Measurements from ENCODE around the gene HES5. TPM values are rescaled to one million over a fixed set of nuclear protein-coding genes. Genes with fewer than 3 reads are reported as not detected.

The HES5 gene
- total RNA-seq, 1 donor from 2014 or later = 1.5 TPM

DNA sequence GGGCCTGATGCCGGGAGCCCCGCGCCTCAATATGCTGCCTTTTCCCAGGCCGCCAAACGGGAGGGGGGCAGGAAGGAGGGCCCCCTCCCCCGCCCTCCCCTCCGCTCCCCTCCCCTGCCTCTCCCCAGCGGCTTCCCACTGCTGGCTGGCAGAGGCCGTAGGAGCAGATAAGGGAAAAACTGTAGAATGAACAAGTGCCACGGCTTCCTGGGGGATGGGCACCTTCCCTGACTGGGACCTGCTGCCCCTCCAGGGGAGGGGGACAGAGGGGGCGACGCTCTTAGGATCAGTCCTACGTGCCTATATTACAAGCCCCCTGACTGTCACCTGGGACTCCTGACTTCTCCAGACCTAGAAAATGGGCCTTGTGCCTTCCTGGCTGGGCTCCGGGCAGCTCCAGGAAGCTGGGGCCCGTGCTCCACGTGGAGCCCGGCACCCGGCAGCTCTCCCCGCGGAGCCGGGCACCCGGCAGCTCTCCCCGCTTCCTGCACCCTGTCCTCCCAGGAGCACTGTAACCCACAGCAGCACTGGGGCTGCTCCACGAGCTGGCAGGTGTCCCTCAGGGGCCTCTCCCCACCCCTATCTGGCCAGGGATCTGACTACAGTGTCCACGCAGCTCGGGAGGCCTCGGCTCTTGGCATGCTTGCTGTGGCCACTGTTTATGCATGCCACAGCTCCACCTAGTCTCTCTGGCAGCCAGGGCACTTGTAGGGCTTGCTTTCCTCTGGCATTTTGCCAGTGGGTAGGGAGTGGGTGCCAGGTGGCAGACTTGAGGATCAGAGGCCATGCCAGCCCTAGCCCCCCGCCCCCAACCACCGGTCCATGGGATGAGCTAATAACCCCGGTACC is 674 bp upstream of the HES5 start:
- no peak for DNase-seq

DNA sequence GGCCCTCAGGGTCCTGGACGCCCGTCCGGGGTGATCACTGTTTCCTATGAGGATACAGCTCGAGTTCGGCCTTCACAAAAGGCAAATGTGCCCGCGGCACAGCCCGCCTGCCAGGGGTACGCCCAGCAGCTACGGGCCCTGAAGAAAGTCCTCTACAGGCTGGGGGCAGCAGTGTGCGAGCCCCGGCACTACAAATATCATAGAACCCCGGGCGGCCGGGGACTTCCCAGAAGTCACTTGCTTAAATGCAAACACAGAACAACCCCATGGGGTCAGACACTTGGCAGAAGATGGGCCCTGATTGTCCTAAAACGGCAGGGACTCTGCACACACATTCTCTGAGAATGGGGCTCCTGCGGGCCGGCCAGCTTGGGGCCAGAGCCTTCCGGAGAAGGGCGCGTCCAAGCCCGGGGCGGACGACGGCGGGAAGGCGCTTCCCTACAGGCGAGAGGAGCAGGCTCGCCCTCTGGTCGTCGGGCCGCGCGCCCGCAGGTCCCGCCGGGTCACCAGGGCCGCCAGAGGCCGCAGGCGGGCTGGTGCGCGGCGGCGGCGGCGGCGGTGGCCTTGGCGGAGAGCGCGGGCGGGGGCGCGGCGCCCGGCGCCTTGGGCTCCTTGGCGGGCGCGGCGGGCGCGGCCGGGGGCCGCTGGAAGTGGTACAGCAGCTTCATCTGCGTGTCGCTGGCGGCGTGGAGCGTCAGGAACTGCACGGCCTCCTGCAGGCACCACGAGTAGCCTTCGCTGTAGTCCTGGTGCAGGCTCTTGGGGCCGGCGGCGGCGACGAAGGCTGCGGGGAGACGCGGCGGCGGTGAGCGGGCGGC is 888 bp downstream of the HES5 start:
- DNase-seq = no peak

DNA sequence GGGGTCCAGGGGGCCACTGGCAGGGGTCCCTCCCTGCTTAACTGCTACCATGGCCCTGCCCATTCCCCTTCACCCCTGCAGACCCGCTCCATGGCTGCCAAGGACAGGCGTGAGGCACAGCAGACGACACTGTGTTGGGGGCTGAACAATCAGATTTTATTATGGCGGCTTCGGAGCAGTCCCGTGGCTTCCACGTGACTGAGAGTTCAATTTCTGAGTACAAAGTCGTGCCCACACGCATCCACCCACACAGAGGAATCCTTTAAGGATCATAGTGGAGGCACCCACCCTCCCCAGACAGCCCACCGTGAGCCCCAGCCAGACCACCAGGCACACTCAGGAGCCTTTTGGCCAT is 1.5 kb downstream of the HES5 start:
- no peak for DNase-seq

DNA sequence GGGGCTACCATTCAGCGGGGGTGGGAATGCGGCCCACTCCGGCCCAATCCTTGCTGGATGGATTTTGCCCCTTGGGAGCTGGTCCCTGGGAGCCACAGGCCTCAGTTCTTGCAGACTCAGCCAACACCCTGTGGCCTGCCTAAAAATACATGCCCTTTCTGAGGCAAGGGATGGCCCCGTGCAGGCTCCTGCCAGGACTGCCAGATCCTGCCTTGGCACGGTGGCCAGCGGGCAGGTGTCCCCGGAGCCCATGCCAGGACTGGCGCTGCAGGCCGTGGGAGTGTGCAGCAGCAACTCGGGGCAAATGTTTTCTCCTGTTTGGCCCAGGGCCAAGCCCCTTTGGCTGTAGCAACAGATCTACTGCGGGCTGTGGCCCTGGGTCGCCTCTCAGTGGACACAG is 2.0 kb downstream of the HES5 start:
- no peak for DNase-seq

DNA sequence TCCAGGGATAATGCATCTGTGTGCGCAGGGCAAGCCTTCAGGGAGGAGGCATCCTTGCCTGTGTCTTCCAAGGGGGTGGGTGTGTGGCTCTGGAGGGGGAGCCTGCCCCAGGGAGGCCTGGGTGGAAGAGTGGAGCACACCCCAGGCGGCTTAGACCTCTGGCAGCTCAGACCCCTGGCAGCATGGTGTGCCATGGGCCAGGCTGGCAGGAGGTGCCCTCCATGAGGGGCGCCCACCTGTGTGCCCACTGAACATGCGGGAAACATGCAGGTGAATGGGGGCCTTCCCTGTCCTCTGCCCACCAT is 2.6 kb downstream of the HES5 start:
- DNase-seq = no peak

DNA sequence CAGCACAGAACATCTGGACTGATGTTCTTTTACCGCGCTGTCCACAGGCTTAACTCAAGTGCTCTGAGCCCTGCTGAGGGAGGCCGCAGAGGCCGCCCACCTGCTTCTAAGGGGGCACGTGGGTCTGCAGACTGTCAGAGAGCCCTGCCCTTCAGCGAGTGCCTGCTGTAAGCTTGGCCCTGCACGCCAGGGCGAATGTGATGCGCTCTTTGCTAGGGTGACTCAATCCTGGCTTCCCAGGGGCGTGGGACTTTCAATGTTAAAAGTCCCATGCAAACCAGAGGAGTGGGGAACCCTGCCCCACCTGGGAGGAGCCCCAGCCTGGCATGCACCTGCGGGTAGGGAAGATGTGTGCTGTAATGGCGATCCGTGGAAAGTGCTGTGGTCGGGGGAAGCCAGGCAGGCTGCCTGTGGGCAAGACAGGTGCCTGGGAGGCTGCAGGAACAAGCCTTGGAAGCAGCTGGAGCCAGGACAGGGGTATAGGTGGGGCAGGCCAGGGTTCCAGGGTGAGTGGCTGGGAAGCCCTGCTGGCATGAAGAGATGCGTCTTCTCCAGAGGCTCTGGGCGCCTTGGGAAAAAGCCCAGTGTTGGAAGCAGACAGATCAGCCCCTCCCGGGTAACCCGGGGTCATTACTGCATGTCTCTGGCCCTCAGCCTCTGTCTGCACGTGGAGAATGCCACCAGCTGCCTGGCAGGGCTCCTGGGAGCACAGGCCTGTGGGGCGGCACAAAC is 3.1 kb downstream of the HES5 start:
- peak; percentile 52 for DNase-seq

DNA sequence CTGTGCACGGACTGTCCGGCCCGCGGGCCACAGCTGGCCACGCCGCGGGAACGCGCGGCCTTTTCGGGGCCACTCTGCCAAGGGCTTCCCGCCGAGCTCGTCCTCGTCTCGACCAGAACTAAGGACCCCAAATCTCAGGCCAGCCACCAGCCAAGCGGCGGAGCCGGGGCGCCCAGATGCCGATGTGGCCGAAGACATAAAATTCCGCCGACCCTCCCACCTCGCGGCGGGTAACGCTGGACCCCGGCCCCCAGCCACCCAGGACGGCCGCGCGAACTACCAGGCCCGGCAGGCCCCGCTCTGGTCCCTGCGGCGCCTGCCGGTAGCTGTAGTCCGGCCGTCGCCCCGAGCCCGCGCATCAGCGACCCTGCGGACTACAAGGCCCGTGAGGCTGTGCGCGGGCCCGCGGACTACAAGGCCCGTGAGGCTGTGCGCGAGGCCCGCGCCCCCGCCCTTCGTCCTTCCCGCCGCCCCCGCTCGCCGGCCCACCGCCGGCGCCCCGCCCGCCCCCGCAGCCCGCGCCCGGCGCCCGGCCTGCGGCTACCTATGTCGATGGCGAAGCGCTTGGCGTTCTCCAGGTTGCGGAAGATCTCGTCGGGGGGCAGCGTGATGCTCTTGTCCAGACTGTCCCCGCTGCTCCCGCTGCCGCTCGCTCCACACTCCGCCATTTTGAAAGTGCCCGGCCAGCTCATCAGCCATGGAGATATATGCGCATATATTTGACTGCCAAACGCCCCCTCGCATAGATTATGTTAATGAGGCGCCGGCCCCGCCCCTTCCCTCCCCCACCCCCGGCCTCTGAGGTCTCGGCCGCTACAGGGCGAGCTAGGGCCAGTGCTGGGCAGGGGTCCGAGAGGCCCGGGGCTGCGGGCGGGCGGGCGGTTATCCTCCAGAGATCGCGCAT is 3.9 kb downstream of the HES5 start, which contains the start of gene PANK4:
TSS of gene PANK4 (minus strand) at position 677 of the 904 bp plus-strand sequence. CDS start at position 668, 9 bp downstream.
- DNase-seq = peak; percentile 93

DNA sequence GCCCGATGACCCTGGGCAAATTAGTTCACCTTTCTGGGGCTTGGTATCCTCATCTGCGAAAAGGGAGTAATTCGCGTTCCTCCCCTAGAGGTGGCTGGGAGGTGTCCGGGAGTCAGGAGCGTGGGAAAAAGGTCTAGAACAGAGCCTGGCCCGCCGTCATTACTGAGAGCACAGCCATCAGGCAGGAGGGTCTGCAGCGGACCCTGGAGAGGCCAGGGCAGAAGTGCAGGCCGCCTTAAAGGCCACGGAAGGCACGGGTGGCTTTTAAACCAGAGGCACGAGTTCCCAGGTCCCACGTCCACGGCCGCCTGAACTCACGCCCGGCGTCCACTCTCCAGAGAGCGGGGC is 4.5 kb downstream of the HES5 start:
- DNase-seq = no peak

DNA sequence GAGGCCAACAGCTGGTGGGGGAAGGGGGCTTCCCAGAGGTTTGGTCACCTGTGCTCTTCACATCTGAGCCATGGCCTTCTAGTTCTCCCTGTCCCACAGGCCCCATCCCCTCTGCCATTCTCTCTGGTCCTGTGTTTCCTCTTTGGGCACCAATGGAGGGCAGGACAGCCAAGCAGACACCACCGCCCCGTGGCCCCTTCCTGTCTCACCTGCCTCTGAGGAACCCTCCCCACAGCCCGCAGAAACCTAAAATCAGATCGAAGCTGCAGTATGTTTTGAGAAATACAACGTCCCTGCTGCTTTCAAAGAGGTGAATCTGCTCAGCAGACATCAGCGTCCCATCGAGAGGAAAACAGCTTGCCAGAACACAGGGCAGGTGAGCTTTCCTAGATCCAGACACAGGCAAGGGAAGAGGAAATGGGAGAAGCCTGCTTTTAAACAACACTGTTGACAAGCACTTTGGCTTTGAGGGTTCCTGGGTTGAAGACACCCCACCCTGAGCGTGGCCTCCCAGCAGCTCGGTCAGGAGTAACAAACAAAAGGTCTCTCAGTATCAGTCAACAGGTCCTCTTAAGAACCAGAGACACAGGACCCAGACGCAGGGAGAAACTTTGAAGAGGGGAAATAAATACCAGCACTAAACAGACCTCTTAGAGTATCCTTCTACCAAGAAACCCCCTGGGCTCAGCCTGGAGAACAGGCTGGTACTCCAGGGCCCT is 6.0 kb downstream of the HES5 start:
- no peak for DNase-seq

DNA sequence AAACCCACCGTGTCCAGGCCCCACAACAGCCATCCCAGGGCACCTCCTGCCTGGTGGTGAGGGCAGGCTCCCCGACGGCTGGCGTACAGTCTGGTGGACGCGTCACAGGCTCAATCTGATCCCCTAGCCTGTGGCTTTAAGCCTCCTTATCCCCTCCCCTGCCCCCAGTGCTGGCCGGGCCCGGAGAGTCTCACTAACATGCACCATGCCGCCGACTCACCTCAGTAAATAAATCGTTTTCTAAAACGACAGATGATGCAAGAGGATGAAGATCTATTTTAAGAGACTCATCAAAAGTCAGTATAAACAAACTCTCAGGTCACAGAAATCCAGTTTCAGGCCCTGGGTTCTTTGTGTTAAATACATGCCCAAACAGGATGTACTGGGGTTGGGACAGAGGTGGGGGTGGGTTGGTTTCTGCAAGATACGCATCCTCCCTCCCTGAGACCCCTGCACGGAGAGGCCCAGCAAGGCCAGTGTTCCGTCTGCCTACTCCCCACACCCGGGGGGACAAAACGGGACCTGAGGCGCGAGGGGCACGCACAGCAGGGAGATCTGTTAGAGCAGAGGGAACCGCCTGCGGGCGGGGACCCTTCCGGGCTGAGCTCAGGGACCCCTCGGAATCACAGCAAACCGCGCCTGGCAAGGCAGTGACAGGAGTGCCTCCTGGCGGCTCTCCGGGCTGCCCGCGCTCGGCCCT is 6.7 kb downstream of the HES5 start:
- DNase-seq = no peak

DNA sequence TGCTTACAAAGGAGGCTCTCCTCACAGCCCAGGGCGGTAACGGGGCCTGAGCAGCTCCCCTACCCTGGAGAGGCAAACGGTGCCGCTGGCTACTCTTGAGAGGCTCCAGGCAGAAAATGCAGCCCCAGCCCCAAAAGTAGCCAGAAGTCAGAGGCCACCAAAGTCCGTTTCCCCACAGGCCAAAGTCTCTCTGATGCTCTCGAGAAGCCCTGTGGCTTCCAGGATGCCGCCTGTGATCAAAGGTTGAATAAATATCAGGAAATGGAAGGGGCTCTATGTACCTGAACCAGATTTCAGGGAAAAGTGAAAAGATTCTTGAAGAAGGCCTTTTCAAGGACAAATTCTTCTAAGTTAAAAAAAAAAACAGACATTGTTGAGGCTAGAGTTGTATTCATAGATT is 7.8 kb downstream of the HES5 start:
- no peak for DNase-seq

DNA sequence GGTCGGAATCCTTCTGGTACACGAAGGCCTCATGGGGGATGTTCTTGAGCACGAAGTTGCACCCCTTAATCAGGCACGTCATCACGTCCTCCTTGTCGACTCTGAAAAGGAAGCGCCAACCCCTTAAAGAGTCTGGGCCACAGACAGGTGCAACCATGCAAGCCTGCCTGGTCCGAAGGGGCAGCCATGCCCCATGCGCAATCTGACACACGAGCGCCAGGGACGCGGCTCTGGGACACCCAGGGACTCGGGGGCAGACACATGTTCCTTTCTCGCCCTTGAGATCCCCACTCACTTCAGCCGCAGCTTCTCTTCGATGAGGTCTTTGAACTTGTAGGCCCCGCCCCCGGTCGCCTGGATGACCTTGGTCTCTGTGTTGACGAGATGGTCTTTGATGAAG is 9.3 kb downstream of the HES5 start:
- DNase-seq = no peak

DNA sequence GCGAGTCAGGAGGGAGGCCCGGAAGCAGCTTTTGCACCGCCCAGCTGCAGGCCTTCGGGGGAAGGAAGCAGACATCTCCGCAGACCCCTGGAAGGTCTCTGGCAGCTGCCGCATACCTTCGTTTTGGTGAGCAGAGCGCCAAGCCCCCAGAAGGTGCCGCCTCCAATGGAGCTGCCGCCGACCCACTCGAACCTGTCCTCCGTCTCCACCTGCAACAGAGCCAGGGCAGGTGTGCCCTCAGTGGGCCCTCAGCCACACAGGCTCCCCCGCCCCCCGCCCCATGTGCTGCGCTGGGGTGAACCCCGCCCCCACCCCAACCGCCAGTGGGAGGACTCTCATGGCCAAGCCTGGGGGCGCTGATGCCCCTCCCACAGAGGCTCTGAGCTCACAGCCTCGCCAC is 9.9 kb downstream of the HES5 start:
- DNase-seq = no peak

DNA sequence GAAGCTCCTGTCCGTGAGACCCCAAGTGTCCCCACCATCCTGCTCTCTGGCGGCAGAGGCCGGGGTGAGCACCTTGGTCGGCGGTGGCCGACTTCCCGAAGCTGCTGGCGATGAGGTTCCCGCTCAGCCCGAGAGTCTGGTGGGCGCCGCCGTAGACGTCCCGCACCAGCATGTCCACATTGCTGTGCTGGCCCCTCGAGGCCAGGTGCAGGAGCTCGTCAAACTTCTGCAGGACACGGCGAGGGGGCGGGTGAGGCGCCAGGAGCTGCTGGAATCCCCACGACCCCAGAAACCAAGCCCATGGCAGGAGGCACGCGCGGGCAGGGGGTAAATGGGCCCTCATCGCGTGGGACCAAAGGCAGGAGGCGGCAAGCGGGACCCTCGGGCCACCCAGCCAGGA is 10.3 kb downstream of the HES5 start:
- DNase-seq = no peak

DNA sequence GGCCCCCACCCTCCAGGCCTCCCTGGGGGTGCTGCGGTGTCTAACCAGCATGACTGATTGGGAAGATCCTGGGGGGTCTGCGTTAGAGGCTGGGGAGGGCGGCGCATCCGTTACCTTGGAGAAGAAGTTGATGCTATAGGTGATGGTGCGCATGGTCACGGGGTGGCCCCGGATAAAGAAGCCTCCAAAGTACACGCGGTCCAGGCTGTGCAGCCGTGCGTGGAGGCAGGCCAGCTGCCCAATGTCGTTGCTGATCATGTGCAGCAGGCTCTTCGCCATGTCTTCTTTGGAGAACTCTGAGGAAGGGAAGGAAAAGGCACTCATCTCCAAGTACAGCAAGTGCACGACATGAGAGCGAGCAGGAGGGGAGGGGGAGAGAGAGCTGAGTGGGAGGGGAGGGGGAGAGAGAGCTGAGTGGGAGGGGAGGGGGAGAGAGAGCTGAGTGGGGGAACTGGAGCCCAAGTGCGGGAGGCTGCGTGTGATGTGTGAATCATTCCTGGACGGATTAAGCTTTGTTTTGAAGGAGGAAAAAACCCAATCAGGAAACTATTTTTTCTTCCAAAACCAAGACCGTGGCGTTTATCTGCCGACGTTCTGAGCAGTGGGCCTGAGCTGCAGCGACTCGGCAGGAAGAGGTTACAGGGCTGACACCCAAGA is 10.9 kb downstream of the HES5 start:
- no peak for DNase-seq

DNA sequence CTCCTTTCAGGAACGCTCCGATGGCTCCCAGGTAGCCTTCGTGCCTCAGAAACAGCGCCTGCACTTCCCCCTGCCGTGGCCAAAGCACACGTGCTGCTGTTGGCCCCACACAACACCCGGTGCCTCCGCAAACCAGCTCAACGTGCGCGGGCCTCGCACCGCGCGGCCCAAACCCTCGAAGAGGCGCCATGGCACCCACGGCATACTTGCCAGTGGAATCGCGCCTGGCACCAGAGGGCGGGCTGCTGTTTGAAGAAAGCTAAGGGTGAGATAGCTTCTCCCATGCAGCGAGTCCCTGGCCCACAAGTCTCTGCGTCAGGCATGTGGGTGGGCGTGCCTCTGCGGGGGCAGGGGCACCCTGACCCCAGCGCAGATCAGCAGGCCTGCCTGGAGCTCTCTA is 11.5 kb downstream of the HES5 start:
- no peak for DNase-seq

DNA sequence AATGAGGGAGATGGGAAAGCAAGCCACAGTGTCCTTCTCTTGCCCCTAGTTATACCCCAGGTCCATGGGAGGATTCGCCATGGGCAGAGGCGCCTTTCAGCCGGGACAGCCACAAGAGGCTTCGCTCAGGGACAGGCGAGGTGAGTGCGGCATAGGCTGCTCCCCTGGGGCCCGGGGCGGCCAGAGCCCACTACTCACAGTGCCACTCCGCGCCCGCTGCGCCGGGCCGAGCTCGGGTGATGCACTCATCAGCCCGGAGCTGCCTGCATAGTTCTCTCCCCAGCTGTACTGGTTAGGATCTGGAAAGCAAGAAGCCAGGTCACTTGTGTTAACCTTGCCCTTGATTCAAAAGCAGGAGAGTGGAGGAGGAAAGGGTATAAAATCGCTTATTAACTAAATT is 12.1 kb downstream of the HES5 start:
- no peak for DNase-seq

DNA sequence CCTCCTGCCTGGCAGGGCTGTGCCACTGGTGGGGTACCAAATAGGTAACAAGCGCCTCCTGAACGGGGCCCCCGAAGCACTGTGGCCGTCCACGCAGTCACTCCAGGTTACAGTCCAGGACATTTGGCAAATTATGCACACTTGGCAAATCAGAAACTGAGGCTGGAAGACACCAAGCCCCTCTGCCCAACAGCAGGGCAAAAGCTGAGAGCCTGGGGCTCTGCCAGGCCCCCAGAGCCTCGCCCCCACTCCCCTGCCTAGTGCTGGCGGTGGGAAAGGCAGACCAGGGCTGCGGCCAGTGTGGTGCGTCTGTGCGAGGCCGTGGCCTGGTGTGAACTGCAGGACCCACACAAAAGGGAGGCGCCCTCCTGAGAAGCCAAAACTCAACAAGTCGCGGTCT is 13.1 kb downstream of the HES5 start:
- no peak for DNase-seq

DNA sequence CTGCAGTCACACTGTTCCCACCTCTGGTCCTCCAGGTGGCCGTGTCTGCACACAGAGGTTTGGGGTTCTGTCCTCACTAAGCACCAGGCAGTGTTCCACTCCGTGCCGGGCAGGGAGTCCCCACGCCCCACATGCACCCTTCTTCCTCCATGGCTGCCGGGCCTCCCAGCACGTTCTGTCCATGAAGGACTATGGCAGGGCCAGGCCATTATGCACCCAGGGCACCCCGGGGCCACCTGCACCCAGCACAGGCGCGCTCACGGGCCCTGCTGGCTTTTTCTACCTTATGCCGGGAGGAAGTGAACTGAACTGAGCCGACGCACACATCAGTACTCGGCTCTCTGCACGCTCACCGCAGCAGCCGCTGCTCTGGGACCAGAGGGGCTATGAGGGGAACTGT is 13.9 kb downstream of the HES5 start:
- no peak for DNase-seq

DNA sequence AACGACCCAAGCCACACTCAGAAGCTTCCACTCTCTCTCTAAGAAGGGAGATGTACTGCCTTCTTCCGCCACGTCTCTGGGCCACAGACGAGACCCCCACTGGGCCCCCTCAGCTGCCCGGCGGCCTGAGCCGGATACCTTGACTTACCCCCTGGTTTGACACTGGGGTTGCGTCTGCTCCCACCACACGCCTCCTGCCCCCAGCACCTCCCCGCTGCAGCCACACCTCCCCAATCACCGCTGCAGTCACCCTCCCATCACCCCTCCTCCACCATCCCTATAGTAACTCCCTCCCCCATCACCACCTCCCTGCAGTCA is 14.3 kb downstream of the HES5 start:
- DNase-seq = no peak

All from skin of body (tissue), 2 donors.